HG02763 (cell line): Measurements from ENCODE around the gene DCC.

ENCODE experiments used
- ATAC-seq: cut with Tn5 transposase; IDR thresholded peaks from one replicate; pipeline ENCODE4 v1.9.1; 2021; ENCODE audit warnings: mild to moderate bottlenecking, moderate library complexity; ENCODE audit not compliant: unreplicated experiment

DCC gene

GRCh38 chr18:52749542-52749941 is 409.5 kb downstream of the DCC start:
- ATAC-seq: no peak

GRCh38 chr18:52750995-52751394 is 411.0 kb downstream of the DCC start:
- no peak for ATAC-seq

GRCh38 chr18:52764316-52764715 is 424.3 kb downstream of the DCC start:
- ATAC-seq: no peak

- no peak for ATAC-seq
These were observed 426.1 kb downstream of the DCC start for GRCh38 chr18:52766002-52766545.

GRCh38 chr18:52781113-52781512 is 441.1 kb downstream of the DCC start:
- ATAC-seq: no peak

GRCh38 chr18:52791321-52791720 is 451.3 kb downstream of the DCC start:
- no peak for ATAC-seq

- ATAC-seq: no peak
These were observed 472.8 kb downstream of the DCC start for GRCh38 chr18:52812834-52813233.

GRCh38 chr18:52813635-52814416 is 473.8 kb downstream of the DCC start:
- ATAC-seq: no peak

GRCh38 chr18:52815651-52816050 is 475.7 kb downstream of the DCC start:
- ATAC-seq: no peak

- ATAC-seq: no peak
These were observed 476.1 kb downstream of the DCC start for GRCh38 chr18:52816121-52816520.

GRCh38 chr18:52822160-52822559 is 482.2 kb downstream of the DCC start:
- ATAC-seq: no peak

GRCh38 chr18:52824126-52824525 is 484.1 kb downstream of the DCC start:
- ATAC-seq: no peak

GRCh38 chr18:52826994-52827393 is 487.0 kb downstream of the DCC start:
- ATAC-seq: no peak

GRCh38 chr18:52829320-52829719 is 489.3 kb downstream of the DCC start:
- ATAC-seq: no peak

- ATAC-seq: no peak
These were observed 489.9 kb downstream of the DCC start for GRCh38 chr18:52829876-52830405.

GRCh38 chr18:52844323-52844722 is 504.3 kb downstream of the DCC start:
- no peak for ATAC-seq

- ATAC-seq: no peak
These were observed 505.0 kb downstream of the DCC start for GRCh38 chr18:52845036-52845435.

- no peak for ATAC-seq
These were observed 510.1 kb downstream of the DCC start for GRCh38 chr18:52850031-52850560.

GRCh38 chr18:52861558-52861957 is 521.6 kb downstream of the DCC start:
- no peak for ATAC-seq

- no peak for ATAC-seq
These were observed 529.4 kb downstream of the DCC start for GRCh38 chr18:52869349-52869923.

GRCh38 chr18:52869942-52870907 is 530.2 kb downstream of the DCC start:
- ATAC-seq: no peak
